Fibroblast of skin of back (primary cell): ENCODE measurements around the gene ZDHHC18. TPM values are rescaled to one million over a fixed set of nuclear protein-coding genes. Genes with fewer than 3 reads are reported as not detected.

Source experiments
- DNase-seq: peaks from one replicate; pipeline ENCODE4 v3.0.0-alpha.2; 2013
- polyA plus RNA-seq, 2 experiments: library from polyadenylated mRNA; unstranded; fragments of 120-200 nt; gene quantifications; one replicate each; pipeline ENCODE4 v1.2.1, GENCODE V29; 2013; ENCODE audit not compliant: insufficient read length in 2 of 2

The ZDHHC18 gene, protein sequence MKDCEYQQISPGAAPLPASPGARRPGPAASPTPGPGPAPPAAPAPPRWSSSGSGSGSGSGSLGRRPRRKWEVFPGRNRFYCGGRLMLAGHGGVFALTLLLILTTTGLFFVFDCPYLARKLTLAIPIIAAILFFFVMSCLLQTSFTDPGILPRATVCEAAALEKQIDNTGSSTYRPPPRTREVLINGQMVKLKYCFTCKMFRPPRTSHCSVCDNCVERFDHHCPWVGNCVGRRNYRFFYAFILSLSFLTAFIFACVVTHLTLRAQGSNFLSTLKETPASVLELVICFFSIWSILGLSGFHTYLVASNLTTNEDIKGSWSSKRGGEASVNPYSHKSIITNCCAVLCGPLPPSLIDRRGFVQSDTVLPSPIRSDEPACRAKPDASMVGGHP
- 25.8 TPM for polyA plus RNA-seq (2013, experiment 1 of 2; ENCODE audit: insufficient read length)
- polyA plus RNA-seq (2013, experiment 2 of 2; ENCODE audit: insufficient read length): 26.2 TPM

DNA sequence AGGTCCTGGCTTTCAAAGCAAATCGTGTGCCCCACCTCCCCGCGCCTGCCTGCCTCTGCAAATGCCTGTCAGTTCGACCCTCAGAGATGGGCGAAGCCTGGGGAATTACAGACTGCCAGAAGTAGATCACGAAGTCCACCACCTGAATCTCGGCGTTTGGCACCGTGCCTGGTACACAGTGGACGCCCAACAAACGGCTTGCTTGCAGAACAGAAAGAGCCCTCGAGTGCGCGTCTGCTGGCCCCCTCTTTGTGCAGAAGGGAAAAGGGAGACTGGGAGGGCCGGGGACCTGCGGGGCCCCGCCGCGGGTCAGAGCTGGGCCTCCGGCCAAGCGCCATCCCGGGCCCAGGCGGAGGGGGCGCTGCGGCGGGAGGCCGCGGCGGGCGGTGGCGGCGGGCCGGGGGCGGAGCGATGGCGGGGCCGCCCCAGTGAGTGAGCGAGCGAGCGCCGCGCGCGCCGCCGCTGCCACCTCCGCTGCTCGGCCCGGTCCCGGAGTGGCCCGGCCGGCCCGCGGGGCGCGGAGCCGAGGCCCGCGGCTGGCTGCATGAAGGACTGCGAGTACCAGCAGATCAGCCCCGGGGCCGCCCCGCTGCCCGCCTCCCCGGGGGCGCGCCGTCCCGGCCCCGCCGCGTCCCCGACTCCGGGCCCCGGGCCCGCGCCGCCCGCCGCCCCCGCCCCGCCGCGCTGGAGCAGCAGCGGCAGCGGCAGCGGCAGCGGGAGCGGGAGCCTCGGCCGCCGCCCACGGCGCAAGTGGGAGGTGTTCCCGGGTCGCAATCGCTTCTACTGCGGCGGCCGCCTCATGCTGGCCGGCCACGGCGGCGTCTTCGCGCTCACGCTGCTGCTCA, at the start of gene ZDHHC18:
TSS of gene ZDHHC18 (plus strand) at position 428 of the 845 bp plus-strand sequence. CDS start at position 545, 117 bp downstream.
- DNase-seq: peak; percentile 60

DNA sequence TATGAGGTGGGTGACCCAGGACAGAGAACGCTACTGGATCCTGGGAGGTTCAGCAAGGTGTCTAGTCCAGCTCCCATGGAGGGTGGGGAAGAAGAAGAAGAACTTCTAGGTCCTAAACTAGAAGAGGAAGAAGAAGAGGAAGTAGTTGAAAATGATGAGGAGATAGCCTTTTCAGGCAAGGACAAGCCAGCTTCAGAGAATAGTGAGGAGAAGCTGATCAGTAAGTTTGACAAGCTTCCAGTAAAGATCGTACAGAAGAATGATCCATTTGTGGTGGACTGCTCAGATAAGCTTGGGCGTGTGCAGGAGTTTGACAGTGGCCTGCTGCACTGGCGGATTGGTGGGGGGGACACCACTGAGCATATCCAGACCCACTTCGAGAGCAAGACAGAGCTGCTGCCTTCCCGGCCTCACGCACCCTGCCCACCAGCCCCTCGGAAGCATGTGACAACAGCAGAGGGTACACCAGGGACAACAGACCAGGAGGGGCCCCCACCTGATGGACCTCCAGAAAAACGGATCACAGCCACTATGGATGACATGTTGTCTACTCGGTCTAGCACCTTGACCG, 47.3 kb upstream of the ZDHHC18 start:
- DNase-seq: no peak

DNA sequence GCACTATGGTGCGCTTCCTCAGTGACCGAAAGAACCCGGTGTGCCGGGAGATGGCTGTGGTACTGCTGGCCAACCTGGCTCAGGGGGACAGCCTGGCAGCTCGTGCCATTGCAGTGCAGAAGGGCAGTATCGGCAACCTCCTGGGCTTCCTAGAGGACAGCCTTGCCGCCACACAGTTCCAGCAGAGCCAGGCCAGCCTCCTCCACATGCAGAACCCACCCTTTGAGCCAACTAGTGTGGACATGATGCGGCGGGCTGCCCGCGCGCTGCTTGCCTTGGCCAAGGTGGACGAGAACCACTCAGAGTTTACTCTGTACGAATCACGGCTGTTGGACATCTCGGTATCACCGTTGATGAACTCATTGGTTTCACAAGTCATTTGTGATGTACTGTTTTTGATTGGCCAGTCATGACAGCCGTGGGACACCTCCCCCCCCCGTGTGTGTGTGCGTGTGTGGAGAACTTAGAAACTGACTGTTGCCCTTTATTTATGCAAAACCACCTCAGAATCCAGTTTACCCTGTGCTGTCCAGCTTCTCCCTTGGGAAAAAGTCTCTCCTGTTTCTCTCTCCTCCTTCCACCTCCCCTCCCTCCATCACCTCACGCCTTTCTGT, 46.0 kb upstream of the ZDHHC18 start:
- no peak for DNase-seq

DNA sequence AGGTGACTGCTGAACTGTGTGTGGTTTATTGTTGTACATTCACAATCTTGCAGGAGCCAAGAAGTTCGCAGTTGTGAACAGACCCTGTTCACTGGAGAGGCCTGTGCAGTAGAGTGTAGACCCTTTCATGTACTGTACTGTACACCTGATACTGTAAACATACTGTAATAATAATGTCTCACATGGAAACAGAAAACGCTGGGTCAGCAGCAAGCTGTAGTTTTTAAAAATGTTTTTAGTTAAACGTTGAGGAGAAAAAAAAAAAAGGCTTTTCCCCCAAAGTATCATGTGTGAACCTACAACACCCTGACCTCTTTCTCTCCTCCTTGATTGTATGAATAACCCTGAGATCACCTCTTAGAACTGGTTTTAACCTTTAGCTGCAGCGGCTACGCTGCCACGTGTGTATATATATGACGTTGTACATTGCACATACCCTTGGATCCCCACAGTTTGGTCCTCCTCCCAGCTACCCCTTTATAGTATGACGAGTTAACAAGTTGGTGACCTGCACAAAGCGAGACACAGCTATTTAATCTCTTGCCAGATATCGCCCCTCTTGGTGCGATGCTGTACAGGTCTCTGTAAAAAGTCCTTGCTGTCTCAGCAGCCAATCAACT, 45.2 kb upstream of the ZDHHC18 start:
- no peak for DNase-seq

DNA sequence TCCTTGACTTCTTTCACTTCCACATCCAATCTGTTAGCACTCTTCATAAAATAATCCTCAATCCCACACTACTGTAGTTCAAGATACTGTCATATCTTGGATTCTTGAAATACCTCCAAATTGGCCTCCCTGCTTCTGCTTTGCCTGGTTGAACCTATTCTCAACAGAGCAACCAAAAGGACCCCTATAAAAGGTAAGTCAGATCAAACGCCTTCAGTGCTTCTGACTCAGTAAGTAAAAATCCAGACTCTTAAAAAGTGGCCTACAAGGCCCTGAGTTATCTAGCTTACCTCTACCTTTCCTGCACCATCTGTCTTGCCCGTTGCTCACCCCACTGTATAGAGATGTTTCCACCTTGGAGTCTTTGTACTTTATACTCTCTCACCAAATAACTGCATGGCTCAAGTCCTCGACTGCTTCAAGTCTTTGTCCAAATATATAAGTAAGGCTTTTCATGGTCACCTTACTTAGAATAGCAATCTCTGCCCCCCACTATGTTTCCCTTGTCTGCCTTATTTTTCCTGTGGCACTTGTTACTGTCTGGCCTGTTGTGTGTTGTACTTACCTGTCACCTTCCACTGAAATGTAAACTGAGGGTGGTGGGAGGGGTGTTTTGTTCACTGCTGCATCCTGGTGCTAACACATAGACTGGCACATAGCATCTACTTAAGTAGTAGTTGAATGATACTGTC, 43.8 kb upstream of the ZDHHC18 start:
- no peak for DNase-seq

DNA sequence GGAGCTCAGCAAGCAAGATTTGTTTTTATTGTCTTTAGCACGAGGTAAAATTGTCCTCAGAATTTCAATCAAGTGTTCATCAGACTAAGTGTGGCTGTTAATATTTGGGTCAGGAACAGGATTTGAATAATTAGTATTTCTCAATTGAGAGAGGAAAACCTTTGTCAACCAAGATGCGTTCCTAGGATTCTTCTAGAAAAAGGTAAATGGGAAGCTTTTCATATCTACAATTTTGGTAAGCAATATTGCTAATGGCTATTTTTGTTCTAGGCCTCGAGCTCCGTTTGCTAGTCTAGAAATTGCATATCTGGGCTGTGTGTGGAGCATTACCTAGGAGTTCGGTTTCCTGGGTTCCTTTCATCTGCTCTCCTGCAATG, 42.9 kb upstream of the ZDHHC18 start:
- DNase-seq: no peak

DNA sequence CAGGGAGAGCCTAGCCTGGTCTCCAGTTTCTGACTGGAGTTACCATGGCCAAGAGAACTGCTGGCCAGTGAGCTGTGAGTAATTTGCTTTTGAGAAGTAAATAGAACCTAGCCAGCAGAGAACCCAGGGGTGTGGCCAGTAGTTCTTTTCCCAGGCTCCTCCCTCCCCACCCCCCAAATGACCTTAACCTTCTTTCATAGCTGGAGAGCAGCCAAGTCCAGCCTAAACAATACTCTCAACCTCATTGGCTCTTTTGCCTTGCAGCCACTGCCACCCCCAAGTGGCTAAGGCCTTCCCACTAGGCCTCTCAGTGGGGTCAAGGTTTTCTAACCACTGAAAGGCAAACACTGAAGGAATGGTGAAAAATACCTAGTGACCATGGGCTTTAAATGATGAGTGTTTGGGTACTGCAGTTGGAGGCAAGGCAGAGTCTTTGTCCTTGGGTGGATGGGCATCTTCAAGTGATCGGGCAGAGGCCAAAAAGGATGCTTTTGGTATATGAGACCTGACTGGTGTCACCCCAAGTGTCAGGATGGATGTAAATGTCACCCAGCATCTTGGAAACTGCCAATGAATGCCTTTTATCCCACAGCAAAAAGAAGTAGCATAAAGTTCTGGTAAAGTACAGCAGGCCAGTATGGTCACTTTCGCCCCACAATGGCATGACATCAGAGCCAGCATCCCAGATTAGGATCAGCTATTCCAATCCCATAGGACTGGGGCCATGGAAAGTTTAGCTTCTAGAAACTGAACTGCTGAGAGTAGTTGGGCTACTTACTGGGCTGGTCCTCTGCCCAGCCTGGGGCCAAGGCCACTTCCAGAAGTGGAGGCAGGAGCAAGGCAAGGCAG, 42.2 kb upstream of the ZDHHC18 start:
- peak; percentile 73 for DNase-seq

DNA sequence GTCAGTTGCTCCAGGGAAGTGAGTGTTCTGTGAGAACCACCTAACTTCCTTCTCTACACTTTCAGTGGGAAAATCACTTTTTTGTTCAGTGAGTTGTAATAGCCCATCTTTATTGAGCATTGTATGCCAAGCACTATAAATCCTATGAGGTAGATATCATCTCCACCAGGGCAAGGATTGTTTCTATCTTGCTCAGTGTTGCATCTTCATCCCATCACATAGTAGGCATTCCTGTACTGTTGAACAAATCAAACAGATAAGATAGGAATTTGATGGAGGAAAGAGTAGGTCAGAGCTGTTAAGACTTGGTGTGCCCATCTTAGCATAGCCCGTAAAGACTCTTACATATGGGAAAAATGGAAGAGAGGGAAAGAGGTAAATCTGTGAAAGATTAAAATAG, 41.6 kb upstream of the ZDHHC18 start:
- DNase-seq: peak; percentile 40

DNA sequence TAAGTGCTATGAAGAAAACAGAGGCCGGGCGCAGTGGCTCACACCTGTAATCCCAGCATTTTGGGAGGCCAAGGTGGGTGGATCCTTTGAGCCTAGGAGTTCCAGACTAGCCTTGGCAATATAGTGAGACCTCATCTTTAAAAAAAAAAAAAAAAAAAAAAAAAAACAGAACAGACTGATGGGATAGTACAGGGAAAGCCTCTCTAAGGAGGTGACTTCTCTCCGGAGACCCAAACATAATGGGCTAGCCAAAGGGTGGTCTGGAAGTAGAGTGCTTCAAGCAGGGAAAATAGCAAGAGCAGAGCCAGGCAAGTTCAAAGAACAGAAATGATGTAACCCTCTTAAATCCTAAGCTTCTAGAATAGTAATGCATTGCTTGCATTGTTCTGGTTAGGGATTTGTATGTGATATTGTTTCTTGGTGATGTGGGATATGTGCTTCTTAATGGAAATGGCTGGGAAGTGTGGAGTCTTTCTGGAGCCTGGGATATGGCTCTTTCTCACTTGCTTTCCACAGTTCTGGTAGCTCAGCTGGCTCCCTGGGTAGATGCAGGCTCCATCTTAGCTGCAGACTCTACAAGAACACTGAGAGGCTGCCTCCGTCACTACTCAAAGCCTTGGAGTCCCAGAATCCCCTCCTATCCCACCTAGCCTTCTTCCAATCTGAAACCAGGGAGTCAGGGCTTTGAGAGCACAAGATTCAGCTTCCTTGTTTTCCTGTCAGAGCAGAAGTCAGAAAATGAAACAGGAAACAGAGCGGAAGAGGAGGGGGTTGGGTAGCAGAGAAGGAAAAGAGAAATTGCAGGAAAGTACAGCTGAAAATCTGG, 40.7 kb upstream of the ZDHHC18 start:
- peak; percentile 72 for DNase-seq

DNA sequence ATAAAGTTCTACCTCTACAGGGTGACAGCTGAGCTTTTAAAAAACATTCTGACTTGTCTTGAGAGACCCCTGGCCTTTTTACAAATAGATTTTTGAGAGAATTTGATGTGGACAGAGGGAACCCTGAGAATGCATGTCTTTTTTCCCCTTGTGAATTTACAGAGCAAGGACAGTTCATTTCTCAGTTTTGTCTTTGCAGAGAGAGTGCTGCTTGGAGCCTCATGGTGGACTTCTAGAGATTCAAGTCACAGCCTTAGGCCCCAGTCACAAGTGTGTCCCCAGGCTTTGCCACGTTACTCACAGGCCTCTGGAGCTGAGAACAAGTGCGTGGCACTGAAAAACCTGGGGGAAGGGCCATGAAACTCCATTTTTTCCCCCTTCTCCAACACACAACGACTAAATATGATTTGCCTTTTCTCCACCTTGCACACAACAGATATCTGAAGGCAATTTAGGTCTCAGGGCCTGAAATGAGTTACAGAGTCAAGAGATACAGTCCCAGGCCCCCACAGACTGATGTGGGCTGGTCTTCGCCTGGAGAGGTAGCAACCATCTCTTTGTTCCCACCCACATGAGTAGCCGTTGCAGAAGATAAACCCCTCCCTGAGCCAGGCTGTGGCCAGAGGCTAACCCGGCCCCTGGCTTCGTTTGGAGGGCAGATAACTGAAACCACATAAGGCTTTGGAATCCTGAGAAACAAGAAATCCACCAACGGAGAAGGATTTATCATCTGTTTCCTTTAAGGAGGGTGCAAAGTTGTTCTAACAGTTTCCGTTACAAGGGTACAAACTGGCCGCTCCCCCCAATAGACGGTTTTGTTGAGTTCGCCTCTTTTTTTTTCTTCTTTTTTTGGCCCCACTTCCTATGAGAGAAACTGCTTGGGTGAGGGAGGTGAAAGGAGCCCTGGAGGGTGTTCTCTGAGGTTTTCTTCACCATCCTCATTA, 39.8 kb upstream of the ZDHHC18 start:
- peak; percentile 92 for DNase-seq

DNA sequence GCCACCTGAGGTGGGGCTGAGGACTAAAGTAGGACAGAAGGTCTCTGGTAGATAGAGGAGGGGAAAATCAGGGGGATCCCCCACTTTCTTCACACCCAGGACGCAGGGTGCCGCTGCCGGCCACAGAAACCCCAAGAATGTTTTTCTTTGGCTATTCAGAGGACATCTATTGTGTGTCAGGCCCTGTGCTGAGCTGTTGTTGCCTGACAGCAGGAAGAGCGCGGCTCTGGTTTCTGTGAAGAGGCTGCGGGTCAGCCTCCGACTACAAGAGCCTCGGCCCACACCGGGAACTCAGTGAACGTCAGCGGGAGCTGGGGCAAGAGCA, 39.1 kb upstream of the ZDHHC18 start:
- DNase-seq: peak; percentile 66

DNA sequence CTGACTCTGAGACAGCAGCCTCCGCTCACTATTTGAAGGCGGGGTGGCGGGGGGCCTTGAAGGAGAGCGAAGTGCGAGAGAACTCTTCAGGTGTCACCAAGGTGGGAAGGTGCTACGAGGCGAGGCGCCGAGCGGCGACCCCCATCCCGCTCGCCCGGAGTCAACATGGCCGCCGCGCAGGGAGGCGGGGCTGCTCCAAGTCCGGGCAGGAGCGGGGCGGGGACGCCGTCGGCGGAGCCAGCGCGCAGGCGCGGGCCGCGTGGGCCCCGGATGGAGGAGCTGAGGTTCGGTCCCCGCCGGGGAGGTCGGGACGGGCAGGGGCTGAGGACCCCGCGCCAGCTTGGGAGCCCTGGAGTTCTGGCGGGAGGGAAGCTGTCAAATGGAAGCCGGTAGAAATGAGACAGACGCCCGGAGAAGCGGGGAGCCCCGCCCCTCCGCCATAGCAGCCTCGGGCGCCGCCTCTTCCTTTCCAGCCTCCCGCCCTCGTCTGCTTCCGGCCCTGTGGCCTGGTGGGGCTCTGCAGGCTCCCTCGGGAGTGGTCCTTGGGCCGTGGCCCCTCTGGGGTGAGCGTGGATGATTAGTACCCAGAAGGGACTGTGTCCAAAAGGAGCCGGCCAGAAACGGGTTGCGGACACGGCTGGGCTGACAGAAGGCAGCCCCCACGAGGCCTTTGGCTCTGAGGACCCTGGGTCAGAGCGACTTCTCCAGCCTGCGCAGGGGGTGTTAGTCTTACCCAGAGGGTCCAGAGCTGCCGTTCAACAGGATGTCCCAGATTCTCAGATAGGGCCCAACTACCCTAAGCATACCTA, 38.6 kb upstream of the ZDHHC18 start, which contains the start of gene PIGV:
TSS of gene PIGV (plus strand) at position 245 of the 809 bp plus-strand sequence. CDS start 2,866 bp downstream, outside the sequence.
- DNase-seq: peak; percentile 83

DNA sequence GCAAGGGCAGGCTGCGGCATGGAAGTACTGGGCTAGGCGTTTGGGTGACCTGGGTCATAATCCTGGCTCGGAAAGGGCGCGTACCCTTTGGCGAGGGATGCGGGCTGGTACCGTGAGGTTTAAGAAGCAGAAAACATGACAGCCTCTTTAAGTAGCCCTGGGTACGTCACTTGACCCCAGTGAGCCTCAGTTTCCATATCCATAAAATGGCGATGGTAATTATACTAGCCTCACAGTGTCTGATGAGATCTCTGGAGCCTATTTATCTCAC, 38.0 kb upstream of the ZDHHC18 start:
- DNase-seq: no peak

DNA sequence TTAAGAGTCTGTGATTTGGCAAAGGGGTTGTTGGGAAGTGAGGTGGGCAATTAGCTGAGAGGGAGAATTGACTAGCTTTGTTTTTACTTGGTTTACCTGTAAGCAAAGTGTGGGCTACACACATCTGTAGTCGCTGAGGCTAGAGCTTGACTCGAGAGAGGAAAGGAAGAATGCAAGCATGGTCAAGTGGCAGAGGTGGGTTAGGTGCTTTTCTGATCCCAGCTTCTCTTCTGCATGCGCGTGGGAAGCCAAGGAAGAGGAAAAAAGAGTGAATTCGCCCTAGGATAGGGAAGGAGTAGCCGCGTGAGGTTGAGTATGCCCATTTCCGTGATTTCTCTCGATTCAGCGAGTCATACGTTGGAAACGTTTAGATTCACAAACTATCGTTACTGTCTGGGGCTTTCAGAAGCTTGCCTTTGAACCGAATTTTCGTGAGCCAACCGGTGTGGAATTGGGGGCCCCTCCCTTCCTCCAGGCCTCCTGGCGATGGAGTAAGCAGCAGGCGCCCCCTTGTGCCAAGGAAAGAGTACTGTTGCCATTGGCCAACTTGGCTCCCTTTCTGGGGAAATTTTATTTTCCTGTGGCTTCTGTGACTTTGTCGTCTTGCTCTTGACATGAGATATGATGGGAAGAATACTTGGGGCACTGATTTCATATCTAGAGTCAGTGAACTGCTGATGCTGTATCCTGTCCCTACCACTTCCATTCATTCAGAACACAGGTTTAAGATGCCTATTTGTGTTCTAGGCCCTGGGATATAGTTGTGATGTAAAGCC, 37.5 kb upstream of the ZDHHC18 start:
- peak; percentile 86 for DNase-seq

DNA sequence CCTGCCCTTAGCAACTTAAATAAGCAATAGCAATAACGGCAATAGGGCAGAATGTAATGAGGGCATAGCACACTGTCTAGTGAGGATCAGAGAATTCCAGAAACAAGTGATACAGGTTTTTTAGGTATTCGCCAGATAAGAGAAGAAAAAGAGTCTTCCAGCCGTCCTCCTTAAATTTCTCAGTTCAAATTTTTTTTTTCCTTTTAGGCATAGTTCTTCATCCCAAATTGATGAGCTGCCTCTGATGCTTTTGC, 36.9 kb upstream of the ZDHHC18 start:
- no peak for DNase-seq

DNA sequence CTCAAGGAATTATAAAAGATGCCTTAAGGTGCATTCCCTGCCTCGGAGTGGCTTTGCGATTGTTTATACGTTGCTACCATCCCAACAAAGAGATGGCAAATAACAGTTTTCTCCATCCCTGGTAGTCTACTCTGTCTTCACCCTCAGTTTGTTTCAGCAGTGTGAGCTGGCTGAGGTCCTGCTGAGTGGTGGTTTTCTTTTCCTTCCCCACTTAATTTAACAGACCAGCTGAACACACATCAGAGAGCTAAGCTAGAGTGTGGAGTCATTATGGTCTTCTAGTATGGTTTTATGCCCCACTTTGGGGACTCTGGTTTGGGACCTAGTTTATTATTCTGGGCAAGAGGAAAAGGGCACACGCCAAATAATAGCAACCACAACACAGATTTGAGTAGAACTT, 36.6 kb upstream of the ZDHHC18 start:
- no peak for DNase-seq

DNA sequence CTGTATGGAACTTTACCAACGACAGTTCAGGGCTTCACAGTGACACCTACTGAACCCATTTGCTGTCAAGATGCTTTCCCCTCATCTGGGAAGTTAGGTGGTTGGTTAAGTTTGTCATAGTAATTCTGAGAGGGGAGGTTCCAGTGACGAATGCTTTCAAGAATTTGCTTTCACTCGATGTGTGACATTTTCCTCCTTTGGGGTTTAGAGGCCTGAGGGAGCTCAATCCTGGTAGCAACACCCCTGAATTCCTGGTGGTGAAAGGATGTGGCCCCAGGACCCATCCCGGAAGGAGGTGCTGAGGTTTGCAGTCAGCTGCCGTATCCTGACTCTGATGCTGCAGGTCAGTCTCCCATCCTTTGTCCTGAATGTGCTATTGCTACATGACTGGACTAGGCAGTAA, 35.9 kb upstream of the ZDHHC18 start:
- peak; percentile 40 for DNase-seq
